GM18526 (cell line): ENCODE data around the gene RNF212B.

Experiments used
- POLR2A ChIP-seq: IDR thresholded peaks from 3 replicates; pipeline ENCODE4 v1.6.1; 2011; ENCODE audit not compliant: insufficient read length; ENCODE audit errors: extremely low read depth

RNF212B gene, protein sequence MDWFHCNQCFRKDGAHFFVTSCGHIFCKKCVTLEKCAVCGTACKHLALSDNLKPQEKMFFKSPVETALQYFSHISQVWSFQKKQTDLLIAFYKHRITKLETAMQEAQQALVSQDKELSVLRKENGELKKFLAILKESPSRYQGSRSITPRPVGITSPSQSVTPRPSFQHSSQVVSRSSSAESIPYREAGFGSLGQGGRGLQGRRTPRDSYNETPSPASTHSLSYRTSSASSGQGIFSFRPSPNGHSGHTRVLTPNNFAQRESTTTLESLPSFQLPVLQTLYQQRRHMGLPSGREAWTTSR

DNA sequence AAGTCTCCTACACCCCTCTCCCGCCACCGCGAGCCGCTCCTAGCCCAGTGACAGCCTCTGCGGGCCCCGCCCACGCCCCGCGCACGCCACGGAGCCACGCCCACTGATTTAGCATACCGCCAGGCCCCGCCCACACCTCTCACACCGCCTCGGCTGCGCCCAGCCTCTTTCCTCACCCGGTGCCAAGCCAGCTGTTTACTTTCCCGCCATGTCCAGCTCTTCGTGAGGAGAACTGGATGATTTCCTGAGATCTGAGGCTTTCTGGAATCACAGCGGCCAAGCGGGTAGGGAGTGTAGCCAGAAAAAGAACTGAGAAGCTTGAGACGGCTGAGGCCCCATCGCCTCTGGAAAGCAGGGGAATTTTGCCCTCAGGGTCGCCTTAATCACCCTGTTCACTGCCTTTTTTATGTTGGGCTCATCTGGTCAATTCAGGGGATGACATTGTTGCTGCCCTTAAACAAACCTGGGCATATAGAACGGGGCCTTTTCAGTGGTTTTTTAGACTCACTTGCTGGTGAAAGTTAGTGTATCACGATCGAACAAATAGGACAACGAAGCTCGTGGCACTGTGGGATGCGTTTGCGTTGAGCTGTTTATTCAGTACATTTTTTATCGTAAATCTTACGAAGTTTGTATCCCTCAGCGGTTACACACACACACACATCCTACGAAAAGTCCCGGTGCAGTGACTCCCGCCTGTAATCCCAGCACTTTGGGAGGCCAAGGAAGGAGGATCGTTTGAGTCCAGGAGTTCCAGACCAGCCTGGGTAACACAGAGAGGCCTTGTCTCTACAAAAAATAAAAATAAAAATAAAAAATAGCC is at the start of gene RNF212B:
TSS of gene RNF212B (plus strand) at position 165 of the 823 bp plus-strand sequence. CDS start 2,410 bp downstream, outside the sequence.
- TF ChIP-seq POLR2A = no peak

DNA sequence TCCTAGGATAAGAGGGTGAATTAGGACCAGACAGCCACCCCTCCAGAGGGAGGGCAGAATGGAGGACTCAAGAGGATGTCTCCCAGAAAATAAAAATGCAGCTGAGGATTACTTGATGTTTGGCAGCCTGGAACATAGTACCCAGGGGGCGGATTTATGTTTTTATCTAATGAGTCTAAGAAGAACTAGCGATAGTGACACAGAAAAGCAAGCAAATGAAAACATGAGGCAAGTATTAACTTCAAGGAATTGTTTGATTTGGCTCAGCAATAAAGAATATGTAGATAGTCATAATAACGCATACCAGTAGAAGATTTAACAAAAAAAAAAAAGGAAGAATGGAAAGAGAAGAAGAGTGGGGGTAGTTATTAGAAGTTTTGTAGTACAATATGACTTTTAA is 44.3 kb upstream of the RNF212B start:
- TF ChIP-seq POLR2A = no peak

DNA sequence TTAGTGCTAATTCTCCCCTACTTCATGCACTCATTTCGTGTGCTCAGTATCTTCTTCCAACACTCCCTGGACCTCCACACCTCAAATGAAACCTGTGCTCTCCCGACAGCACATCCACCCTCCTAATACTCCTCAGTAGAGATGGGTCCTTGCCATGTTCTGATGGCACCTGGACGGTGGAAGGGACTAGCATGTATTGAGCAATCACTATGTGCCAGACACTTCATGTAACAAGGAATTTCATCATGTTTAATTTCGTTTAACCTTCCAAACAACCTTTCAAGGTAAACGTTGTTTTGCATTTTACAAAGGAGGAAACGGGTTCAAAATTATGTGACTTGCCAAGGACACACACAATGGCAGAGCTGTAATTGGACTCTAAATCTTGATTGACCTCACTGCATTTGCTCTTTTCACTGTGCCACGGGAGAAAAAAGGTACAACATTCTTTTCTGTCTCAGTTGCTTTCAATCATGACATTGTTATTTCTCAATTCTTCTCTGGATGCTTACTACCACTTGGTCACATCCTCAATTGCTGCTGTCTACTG is 42.1 kb upstream of the RNF212B start:
- TF ChIP-seq POLR2A = no peak

DNA sequence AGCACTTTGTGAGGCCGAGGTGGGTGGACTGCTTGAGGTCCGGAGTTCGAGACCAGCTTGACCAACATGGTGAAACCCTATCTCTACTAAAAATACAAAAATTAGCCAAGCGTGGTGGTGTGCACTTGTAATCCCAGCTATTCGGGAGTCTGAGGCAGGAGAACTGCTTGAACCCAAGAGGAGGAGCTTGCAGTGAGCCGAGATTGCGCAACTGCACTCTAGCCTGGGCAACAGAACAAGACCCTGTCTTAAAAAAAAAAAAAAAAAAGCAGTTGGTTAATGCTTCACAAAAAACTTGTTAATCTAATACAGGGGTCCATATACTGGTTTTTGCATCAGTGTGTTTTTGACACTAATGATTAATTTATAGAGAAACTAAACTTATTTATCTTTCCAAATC is 35.7 kb upstream of the RNF212B start:
- TF ChIP-seq POLR2A = no peak

DNA sequence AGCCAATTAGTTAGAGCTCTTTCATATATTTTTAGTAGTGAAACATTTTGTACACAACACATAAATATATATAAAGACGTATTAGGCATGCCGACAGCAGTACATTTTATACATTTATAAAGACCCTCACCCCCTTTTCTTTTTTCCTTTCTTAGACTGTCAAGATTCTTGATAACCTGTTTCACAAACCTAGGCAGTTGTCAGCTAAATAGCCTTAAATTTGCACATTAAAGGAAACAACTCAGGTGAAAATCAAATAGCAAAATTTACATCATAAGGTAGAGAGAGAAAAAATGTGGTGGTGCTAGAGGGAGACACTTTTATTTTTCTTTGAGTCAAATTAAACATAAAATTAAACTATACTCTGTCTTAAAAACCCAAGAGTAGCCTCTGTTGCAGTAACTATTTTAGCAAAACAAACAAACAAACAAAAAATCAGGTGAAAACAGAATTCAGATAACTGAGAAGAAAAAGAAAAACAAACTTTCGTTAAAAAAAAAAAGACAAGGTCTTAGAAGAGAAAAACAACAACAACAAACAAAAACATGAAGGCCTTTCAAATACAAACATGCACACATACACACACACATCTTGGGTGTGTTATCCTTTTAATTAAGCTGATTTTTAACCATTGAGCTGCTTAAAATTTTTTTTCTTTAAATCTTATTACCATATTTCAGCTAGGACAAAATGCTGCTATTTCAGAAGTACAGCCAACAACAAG is 31.2 kb upstream of the RNF212B start:
- TF ChIP-seq POLR2A = no peak

DNA sequence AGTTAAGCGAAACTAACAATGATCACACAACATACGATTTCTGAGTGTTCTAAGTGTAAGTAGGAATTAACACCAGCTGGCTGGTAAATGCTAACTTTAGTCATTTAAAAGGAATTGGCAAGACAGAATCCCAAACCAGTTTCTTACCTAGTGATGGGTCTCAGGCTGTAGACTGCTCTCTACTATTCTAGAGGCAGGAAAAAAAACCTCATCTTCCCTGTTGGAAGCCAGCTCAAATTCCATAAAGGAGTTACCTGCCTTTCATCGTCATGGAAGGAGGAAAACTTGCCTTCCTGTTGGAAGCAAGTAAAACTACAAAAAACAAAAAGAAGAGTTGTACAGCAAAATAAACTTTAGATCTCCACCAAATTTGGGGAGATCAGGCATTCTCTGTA is 30.6 kb upstream of the RNF212B start:
- no peak for TF ChIP-seq POLR2A

DNA sequence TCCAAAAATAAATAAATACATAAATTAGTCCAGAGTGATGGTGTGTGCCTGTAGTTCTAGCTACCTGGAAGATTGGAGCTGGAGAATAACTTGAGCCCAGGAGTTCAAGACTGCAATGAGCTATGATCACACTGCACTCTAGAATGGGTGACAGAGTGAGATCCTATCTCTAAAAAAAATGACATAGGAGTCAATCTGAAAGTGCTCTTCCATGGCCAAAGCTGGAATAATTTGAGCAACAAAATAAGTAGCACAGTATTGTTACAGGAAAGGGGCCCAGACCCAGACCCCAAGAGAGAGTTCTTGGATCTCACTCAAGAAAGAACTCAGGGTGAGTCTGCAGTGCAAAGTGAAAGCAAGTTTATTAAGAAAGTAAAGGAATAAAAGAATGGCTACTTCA is 29.4 kb upstream of the RNF212B start:
- TF ChIP-seq POLR2A = no peak

DNA sequence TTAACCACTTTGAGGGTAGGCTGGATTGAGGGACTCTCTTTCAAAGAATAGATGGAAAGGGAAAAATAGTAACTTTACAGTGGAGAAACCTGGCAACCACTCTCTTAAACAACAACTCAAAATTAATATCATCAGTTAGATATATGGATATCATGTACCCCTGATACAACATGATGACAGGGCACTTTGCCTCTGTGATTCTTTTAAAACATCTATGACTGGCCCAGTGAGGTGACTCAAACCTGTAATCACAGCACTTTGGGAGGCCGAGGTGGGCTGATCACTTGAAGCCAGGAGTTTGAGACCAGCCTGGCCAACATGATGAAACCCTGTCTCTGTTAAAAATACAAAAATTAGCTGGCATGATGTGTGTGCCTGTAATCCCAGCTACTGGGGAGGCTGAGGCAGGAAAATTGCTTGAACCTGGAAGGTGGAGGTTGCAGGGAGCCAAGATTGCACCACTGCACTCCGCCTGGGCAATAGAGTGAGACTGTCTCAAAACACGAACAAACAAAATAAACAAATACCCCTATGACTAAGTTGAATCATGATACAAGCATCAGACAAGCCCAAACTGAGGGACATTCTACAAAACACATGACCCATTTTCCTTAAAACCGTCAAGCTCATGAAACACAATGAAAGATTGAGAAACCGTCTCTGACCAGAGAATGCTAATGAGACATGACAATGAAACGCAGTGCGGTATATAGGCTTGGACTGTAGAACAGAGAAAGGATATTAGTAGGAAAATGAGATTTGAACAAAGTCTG is 27.9 kb upstream of the RNF212B start:
- TF ChIP-seq POLR2A = no peak

DNA sequence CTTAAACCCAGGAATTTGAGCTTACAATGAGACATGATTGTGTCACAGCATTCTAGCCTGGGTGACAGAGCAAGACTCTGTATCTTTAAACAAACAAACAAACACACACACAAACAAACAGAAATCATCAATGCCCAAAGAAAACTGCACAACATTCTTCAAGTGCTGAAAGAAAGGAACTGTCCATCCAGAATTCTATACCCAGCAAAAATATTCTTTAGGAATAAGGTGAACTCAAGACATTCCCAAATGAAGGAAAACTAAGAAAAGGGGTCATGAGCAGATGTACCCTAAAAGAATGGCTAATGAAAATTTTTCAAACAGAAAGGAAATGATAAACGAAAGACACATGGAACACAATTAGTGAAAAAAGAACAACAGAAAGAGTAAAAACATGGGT is 22.3 kb upstream of the RNF212B start:
- TF ChIP-seq POLR2A = no peak

DNA sequence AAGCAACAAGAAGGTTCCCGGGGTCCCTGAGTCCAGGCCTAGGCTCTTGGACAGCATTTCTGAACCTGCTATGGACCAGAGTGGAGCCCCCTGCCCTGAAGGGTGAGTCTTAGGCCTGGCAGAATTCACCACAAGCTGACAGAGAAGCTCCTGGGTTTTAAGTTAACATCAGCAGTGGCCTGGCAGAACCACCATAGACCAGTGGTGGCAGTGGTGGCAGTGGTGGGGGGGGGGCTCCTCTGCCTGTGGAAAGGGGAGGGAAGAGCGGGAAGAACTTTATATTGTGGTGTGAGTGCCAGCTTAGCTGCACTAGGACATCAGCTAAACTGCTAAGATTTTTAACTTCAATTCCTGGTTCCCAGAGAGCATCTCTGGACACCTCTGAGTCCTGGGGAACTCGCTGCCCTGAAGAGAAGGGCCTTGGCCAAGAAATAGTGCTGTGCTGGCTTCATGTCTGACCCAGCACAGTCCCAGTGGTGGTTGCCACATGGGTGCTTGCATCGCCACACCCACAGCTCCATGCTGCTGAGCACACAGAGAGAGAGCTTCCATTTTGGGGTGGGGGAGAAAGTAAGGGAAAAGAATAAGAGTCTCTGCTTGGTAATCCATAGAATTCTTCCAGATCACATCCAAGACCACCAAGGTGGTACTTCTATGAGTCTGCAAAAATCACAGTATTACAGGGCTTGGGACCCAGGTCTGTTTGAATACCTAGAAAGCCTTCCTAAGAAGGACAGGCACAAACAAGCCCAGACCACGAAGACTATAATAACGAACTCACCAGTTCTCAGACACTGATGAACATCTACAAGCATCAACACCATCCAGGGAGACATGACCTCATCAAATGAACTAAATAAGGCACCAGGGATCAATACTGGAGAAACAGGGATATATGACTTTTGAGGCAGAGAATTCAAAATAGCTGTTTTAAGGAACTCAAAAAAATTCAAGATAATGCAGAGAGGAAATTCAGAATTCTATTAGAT is 20.4 kb upstream of the RNF212B start:
- TF ChIP-seq POLR2A = no peak

DNA sequence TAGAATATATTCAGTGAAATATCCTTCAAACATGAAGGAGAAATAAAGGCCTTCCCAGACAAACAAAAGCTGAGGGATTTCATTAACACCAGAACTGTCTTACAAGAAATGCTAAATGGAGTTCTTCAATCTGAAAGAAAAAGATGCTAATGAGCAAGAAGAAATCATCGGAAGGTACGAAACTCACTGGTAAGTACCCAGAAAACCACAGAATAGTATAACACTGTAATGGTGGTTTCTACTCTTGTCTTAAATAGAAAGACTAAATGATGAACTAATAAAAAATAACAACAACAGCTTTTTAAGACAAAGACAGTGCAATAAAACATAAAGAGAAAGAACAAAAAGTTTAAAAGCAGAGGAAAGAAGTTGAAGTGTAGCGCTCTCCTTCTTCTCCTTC is 18.7 kb upstream of the RNF212B start:
- no peak for TF ChIP-seq POLR2A

DNA sequence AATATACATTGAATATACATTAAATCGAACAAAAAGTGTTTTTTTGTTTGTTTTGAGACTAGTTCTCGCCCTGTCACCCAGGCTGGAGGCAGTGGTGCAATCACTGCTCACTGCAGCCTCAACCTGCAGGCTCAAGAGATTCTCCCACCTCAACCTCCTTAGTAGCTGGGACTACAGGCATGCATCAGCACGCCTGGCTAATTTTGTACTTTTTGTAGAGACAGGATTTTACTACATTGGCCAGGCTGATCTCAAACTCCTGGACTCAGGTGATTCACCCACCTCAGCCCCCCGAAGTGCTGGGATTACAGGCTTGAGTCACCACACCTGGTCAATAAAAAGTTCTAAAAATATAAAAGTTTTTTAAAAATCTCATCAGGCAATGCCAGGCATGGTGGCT is 10.2 kb upstream of the RNF212B start:
- no peak for TF ChIP-seq POLR2A

DNA sequence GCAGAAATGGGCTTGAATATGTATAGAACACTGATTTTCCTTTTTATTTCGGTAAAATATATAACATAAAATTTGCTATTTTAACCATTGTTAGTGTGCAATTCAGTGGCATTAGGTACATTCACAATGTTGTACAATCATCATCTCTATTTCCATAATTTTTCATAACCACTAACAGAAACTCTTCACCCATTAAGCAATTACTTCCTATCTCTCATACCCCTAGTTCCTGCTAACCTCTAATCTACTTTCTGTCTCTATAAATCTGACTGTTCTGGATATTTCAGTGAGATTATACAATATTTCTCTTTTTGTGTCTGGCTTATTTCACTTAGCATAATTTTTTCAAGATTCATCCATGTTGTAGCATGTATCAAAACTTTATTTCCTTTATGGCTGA is 8.9 kb upstream of the RNF212B start:
- TF ChIP-seq POLR2A = no peak

DNA sequence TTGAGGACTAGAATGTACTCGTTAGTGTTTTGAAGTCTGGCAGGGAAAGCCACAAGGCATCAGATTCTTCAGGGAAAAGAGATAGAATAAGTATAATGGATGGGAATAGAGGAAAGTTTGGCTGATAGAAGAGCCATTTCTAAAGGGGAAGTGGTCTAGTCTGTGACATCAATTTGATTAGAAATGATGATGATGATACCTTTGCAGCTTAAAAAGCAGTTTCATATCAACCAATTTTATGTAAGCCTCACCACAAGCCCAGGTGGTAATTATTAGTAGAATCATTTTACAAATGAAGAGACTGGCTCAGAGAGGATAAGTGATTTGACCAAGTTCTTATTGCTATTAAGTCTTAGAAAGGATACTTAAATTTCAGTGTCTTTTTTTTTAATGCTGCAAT is 2.9 kb downstream of the RNF212B start:
- no peak for TF ChIP-seq POLR2A
